Measurements from ENCODE around the gene ARHGAP25. TPM values are rescaled to one million over a fixed set of nuclear protein-coding genes. Genes with fewer than 3 reads are reported as not detected.

Gene ARHGAP25
- total RNA-seq, 1 experiment from 2014 or later, result not detected

DNA sequence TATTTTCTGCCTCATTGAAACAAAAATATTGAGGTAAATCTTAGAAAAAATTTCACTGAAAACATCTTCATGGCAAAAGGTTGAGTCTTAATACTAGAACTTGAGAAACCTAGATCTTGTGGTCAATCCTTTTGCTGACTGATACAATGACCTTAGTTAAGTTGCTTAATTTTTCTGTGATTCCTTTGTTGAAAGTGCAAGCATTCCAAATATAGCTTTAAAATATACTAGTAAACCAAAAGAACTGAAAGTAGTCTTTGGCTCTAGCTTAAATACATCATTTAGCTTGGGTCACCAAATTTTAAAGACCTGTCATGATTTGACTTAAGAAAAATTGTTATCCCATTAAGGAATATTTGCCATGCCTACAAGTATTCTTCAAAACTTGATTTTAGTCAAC lies 119.9 kb downstream of the ARHGAP25 start:
- TF ChIP-seq EZH2 (IDR thresholded peaks at IDR 0.05; ENCODE audit: low read depth), result no peak
- TF ChIP-seq CTCF (conservative IDR thresholded peaks at IDR 0.05), result no peak

DNA sequence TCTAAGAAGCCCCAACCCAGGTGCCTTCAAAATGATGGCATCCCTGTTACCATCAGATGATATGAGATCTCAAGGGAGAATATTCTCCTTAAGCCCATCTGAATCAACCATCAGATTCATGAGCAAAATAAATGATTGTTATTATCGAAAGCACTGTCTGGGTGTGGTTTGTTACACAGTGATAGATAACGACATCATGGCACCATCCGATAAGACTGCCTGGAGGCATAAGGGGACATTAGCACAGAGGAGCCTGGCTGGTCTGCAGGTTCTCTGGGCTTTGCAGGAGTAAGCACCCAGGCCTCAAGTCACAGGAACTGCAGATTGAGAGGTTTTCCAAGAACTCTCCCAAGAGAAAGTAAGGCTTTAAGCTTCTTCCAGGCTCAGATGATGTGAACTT lies 120.9 kb downstream of the ARHGAP25 start:
- no peaks in the 10 kb centered on the region for H3K79me2 ChIP-seq (ENCODE audit: low read depth)
- TF ChIP-seq EZH2 (IDR thresholded peaks at IDR 0.05; ENCODE audit: low read depth) (no peak), CTCF (conservative IDR thresholded peaks at IDR 0.05) (no peak)

More for the DNA sequence above, 119.9 kb downstream of the ARHGAP25 start:
- Histone ChIP-seq H3K9me3 (ENCODE audit: insufficient read depth, low read depth) (no peaks in the 10 kb centered on the region), H2AFZ (no peak overlapping the region), H3K27me3 (ENCODE audit: insufficient read depth, low read depth) (no peaks in the 10 kb centered on the region), H3K79me2 (ENCODE audit: low read depth) (no peaks in the 10 kb centered on the region), H3K9me2 (ENCODE audit: insufficient read depth) (no peaks in the 10 kb centered on the region), H4K20me1 (ENCODE audit: insufficient read depth) (no peaks in the 10 kb centered on the region), H3K4me3 (no peak overlapping the region), H3K4me2 (no peak overlapping the region), H3K27ac (no peak overlapping the region), H3K36me3 (ENCODE audit: low read depth) (no peaks in the 10 kb centered on the region), H3K4me1 (replicated peaks; ENCODE audit: insufficient read depth) (no peaks in the 10 kb centered on the region), H3F3A (ENCODE audit: insufficient read depth, low read depth) (no peaks in the 10 kb centered on the region)
- no TSS peak for BruUV-seq (replicated peaks)
- POLR2A ChIA-PET (ENCODE audit: unreplicated experiment), result interaction anchor here (0.6 kb wide), 1 partner anchor 9 kb away, joined by 4 read pairs; no protein-coding TSS in a partner anchor
- no peak for DNase-seq
- intact Hi-C loops (cut with micrococcal nuclease; ENCODE audit: unreplicated experiment), result no loop called here
- CTCF ChIA-PET, result no interaction called here

DNA sequence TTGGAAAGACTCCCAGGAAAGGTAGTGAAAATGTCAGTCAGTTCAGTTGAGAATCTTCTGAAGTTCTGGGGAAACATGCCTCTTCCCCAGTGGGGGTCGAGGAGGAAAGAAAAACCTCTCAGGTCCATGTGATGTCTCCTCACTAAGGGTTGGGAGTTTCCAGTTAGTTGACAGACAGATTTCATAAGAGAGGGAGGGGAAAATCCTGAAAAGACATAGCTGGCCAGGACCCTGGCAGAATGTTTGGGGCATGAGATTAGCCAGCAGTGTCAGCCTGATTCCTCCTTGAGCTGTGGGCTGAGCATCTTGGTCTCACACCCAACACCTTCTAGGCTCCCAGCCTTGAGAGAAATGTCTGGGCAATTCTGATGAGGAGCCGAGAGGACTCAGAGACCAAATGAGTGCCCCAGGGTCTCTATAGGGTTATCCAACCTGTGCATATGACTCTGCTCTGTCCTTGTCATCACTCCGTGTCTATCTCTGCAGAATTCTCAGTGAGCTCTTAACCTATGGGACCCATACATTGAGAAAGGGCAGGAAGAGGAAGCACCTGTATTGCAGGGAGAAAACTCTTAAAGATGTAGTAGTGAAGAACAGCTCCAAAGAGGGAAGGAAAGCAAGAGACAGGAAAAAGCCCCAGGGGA lies 122.7 kb downstream of the ARHGAP25 start:
- no TSS peak for BruUV-seq (replicated peaks)
- TF ChIP-seq EZH2 (IDR thresholded peaks at IDR 0.05; ENCODE audit: low read depth) (no peak), CTCF (conservative IDR thresholded peaks at IDR 0.05) (no peak)
- H2AFZ ChIP-seq, result no peak overlapping the region
- H3K4me3 ChIP-seq, result no peak overlapping the region
- H3K4me1 ChIP-seq (replicated peaks; ENCODE audit: insufficient read depth), result no peaks in the 10 kb centered on the region
- H3K4me2 ChIP-seq, result no peak overlapping the region
- intact Hi-C loops (cut with micrococcal nuclease; ENCODE audit: unreplicated experiment), result no loop called here
- no peaks in the 10 kb centered on the region for H3K79me2 ChIP-seq (ENCODE audit: low read depth)
- no peaks in the 10 kb centered on the region for H4K20me1 ChIP-seq (ENCODE audit: insufficient read depth)
- no peak for DNase-seq
- no peak overlapping the region for H3K27ac ChIP-seq
- H3K27me3 ChIP-seq (ENCODE audit: insufficient read depth, low read depth), result no peaks in the 10 kb centered on the region
- H3K9me2 ChIP-seq (ENCODE audit: insufficient read depth), result no peaks in the 10 kb centered on the region
- ChIA-PET CTCF (no interaction called here), POLR2A (ENCODE audit: unreplicated experiment) (no interaction called here)
- H3K9me3 ChIP-seq (ENCODE audit: insufficient read depth, low read depth), result no peaks in the 10 kb centered on the region
- H3K36me3 ChIP-seq (ENCODE audit: low read depth), result no peaks in the 10 kb centered on the region
- H3F3A ChIP-seq (ENCODE audit: insufficient read depth, low read depth), result no peaks in the 10 kb centered on the region

More for the DNA sequence above, 120.9 kb downstream of the ARHGAP25 start:
- no peak for DNase-seq
- BruUV-seq (replicated peaks), result no TSS peak
- H4K20me1 ChIP-seq (ENCODE audit: insufficient read depth), result no peaks in the 10 kb centered on the region
- no peak overlapping the region for H3K4me3 ChIP-seq
- no peak overlapping the region for H3K4me2 ChIP-seq
- H3F3A ChIP-seq (ENCODE audit: insufficient read depth, low read depth), result no peaks in the 10 kb centered on the region
- H3K27me3 ChIP-seq (ENCODE audit: insufficient read depth, low read depth), result no peaks in the 10 kb centered on the region
- CTCF ChIA-PET, result no interaction called here
- H3K4me1 ChIP-seq (replicated peaks; ENCODE audit: insufficient read depth), result no peaks in the 10 kb centered on the region
- no peak overlapping the region for H3K27ac ChIP-seq
- intact Hi-C loops (cut with micrococcal nuclease; ENCODE audit: unreplicated experiment), result no loop called here
- POLR2A ChIA-PET (ENCODE audit: unreplicated experiment), result no interaction called here
- no peaks in the 10 kb centered on the region for H3K9me2 ChIP-seq (ENCODE audit: insufficient read depth)
- no peak overlapping the region for H2AFZ ChIP-seq
- H3K9me3 ChIP-seq (ENCODE audit: insufficient read depth, low read depth), result no peaks in the 10 kb centered on the region
- no peaks in the 10 kb centered on the region for H3K36me3 ChIP-seq (ENCODE audit: low read depth)

Measured in PC-9 (cell line).